CD4-positive, alpha-beta T cell treated with Interleukin-10 for 1 hour (primary cell): ENCODE measurements around the gene KAT2B.

Source experiments
- DNase-seq: peaks from one replicate; pipeline ENCODE4 v3.0.0-alpha.2; 2020

Gene KAT2B

GRCh38 chr3:20154078-20154477 lies 113.8 kb downstream of the KAT2B start:
- DNase-seq = no peak

GRCh38 chr3:20154928-20155327 lies 114.7 kb downstream of the KAT2B start:
- no peak for DNase-seq

GRCh38 chr3:20160230-20160629 lies 120.0 kb downstream of the KAT2B start:
- no peak for DNase-seq

- DNase-seq = no peak
These were observed 121.5 kb downstream of the KAT2B start for GRCh38 chr3:20161714-20162113.

- DNase-seq = no peak
These were observed 133.7 kb downstream of the KAT2B start for GRCh38 chr3:20173844-20174410.

GRCh38 chr3:20181276-20181675 lies 141.0 kb downstream of the KAT2B start:
- DNase-seq = no peak

GRCh38 chr3:20182206-20182605 lies 142.0 kb downstream of the KAT2B start:
- no peak for DNase-seq

GRCh38 chr3:20185331-20185678 lies 145.1 kb downstream of the KAT2B start:
- DNase-seq = peak; percentile 49

- DNase-seq = peak; percentile 100
These were observed 145.7 kb downstream of the KAT2B start, which contains the start of gene SGO1 for GRCh38 chr3:20185679-20186599. TSS of gene SGO1 (minus strand) at chr3:20186206. CDS start at chr3:20184027, 2,179 bp downstream.

- DNase-seq = no peak
These were observed 146.4 kb downstream of the KAT2B start for GRCh38 chr3:20186600-20187004.

- DNase-seq = no peak
These were observed 150.7 kb downstream of the KAT2B start for GRCh38 chr3:20190991-20191390.

GRCh38 chr3:20194793-20195460 lies 154.7 kb downstream of the KAT2B start:
- DNase-seq = no peak

- no peak for DNase-seq
These were observed 157.5 kb downstream of the KAT2B start for GRCh38 chr3:20197775-20198174.

- DNase-seq = no peak
These were observed 160.9 kb downstream of the KAT2B start for GRCh38 chr3:20201143-20201542.
